Calu3 (cell line): Measurements from ENCODE around the gene ACSM3. TPM values are rescaled to one million over a fixed set of nuclear protein-coding genes. Genes with fewer than 3 reads are reported as not detected.

Experiments
- BruUV-seq: library from RNA; stranded (reverse); fragments of 400-500 nt; replicated peaks from 2 replicates; lab custom pipeline; 2021; lab: Mats Ljungman, UMichigan
- CTCF ChIA-PET: fragments of 300-600 bp; sonication (Branson Sonifier 250); formaldehyde crosslinking; loops from one replicate; lab custom pipeline; 2022; ENCODE audit warnings: antibody characterized with exemption; lab: Charles Lee
- DNase-seq: peaks from one replicate; pipeline ENCODE4 v3.0.0; 2022
- H3K27ac Mint-ChIP-seq: one replicate; pipeline ENCODE4 v1.8.0; 2022; ENCODE audit warnings: mixed read lengths; ENCODE audit not compliant: unreplicated experiment
- H3K27me3 Mint-ChIP-seq: one replicate; pipeline ENCODE4 v1.8.0; 2022; ENCODE audit warnings: mixed read lengths; ENCODE audit not compliant: unreplicated experiment
- H3K36me3 Mint-ChIP-seq: one replicate; pipeline ENCODE4 v1.8.0; 2022; ENCODE audit warnings: mild to moderate bottlenecking, moderate library complexity, mixed read lengths; ENCODE audit not compliant: insufficient read depth, unreplicated experiment
- H3K4me1 Mint-ChIP-seq: one replicate; pipeline ENCODE4 v1.8.0; 2022; ENCODE audit warnings: mild to moderate bottlenecking, low read depth, mixed read lengths; ENCODE audit not compliant: unreplicated experiment
- H3K4me3 Mint-ChIP-seq: one replicate; pipeline ENCODE4 v1.8.0; 2022; ENCODE audit warnings: mild to moderate bottlenecking, low read depth, moderate library complexity, mixed read lengths; ENCODE audit not compliant: unreplicated experiment
- H3K9me3 Mint-ChIP-seq: one replicate; pipeline ENCODE4 v1.8.0; 2022; ENCODE audit warnings: low read depth, mixed read lengths; ENCODE audit not compliant: unreplicated experiment
- CTCF ChIP-seq: fragments of 200-600 bp; IDR thresholded peaks from one replicate; pipeline ENCODE4 v1.8.0; 2022; ENCODE audit warnings: antibody characterized with exemption; ENCODE audit not compliant: unreplicated experiment
- intact Hi-C: fragments of 100-400 bp; cut with micrococcal nuclease; formaldehyde crosslinking; loops from one replicate; pipeline ENCODE4 v1.10.0; 2022; ENCODE audit not compliant: unreplicated experiment
- total RNA-seq: library from RNA; stranded (reverse); gene quantifications from 2 replicates; pipeline ENCODE4 v1.2.3, GENCODE V29; 2022

Gene ACSM3
- total RNA-seq, 1 experiment from 2014 or later, result 49.5 TPM

GRCh38 chr16:20727181-20727580 is 36.6 kb upstream of the ACSM3 start:
- H3K4me1 Mint-ChIP-seq, result no peaks in the 10 kb centered on the region
- TF ChIP-seq CTCF, result no peak
- H3K4me3 Mint-ChIP-seq, result no peak overlapping the region
- no peaks in the 10 kb centered on the region for H3K27me3 Mint-ChIP-seq
- no peaks in the 10 kb centered on the region for H3K36me3 Mint-ChIP-seq
- no peak overlapping the region for H3K27ac Mint-ChIP-seq
- BruUV-seq, result no TSS peak
- intact Hi-C loops, result no loop called here
- H3K9me3 Mint-ChIP-seq, result no peaks in the 10 kb centered on the region
- DNase-seq, result no peak
- CTCF ChIA-PET, result no interaction called here

GRCh38 chr16:20729141-20729540 is 34.7 kb upstream of the ACSM3 start:
- Mint-ChIP-seq H3K27ac (no peak overlapping the region), H3K9me3 (no peaks in the 10 kb centered on the region), H3K4me3 (no peak overlapping the region), H3K27me3 (no peaks in the 10 kb centered on the region), H3K4me1 (no peaks in the 10 kb centered on the region), H3K36me3 (no peaks in the 10 kb centered on the region)
- BruUV-seq, result no TSS peak
- intact Hi-C loops, result no loop called here
- no peak for TF ChIP-seq CTCF
- no peak for DNase-seq
- CTCF ChIA-PET, result no interaction called here

GRCh38 chr16:20734056-20734455 is 29.8 kb upstream of the ACSM3 start:
- H3K36me3 Mint-ChIP-seq, result peaks cover 31% of the 10 kb centered on the region
- DNase-seq, result no peak
- H3K27me3 Mint-ChIP-seq, result no peaks in the 10 kb centered on the region
- BruUV-seq, result no TSS peak
- intact Hi-C loops, result no loop called here
- no peak overlapping the region for H3K4me3 Mint-ChIP-seq
- TF ChIP-seq CTCF, result no peak
- no peak overlapping the region for H3K27ac Mint-ChIP-seq
- no peaks in the 10 kb centered on the region for H3K9me3 Mint-ChIP-seq
- CTCF ChIA-PET, result interaction anchor here (0.5 kb wide), 1 partner anchor 1554 kb away, joined by 3 read pairs; no protein-coding TSS in a partner anchor
- H3K4me1 Mint-ChIP-seq, result no peaks in the 10 kb centered on the region

- Mint-ChIP-seq H3K4me3 (no peak overlapping the region), H3K27me3 (no peaks in the 10 kb centered on the region), H3K27ac (no peak overlapping the region), H3K36me3 (peaks cover 32% of the 10 kb centered on the region), H3K4me1 (no peaks in the 10 kb centered on the region), H3K9me3 (no peaks in the 10 kb centered on the region)
- intact Hi-C loops, result no loop called here
- no peak for TF ChIP-seq CTCF
- CTCF ChIA-PET, result no interaction called here
- no TSS peak for BruUV-seq
- DNase-seq, result no peak
Observed at GRCh38 chr16:20734782-20735181, 29.0 kb upstream of the ACSM3 start.
